GM15510 (cell line): ENCODE results near the gene KRTAP10-6.

Experiments used
- POLR2A ChIP-seq: IDR thresholded peaks from 3 replicates; pipeline ENCODE4 v1.6.1; 2011; ENCODE audit warnings: borderline replicate concordance; ENCODE audit not compliant: insufficient read length; ENCODE audit errors: extremely low read depth

Gene KRTAP10-6

DNA sequence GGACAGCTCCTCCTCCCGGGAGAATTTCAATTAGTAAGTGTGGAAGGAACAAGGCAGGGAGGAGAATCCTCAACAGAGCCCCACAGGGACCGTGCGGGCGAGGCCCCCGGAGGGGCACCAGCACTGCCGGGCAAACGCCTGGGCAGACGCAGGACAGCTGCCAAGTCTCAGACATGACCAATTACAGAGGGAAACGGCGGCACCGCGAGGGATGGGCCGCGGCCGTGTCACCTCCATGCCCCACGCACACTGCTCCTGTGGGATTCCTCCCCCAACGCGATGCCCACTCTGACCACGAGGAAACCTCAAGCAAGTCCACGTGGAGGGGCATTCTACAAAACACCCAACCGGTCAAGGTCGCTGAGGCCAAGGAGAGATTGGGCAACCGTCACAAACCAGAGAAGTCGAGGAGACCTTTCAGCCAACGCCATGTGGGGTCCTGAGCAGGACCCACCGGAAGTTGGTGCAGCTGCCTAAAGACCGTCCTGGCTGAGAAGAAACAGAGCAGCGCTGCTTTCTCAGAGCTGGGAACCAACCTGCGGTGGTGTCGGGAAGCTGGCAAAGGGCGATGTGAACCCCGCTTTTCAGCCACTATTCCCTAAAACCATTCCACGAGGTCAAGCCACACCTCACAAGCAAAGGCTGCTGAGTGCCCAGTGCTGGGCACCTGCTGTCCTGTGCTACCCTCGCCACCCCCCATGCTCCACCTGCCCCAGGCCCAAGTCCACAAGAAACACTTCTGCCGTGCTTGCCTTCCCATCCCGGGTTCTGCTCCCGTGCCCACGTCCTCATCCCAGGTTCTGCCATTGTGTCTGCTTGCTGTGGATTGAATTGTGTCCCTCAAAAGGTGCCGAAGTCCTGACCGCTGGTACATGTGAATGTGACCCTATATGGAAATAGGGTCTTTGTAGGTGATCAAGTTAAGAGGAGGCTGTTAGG, 20.2 kb downstream of the KRTAP10-6 start:
- no peak for TF ChIP-seq POLR2A

- TF ChIP-seq POLR2A = no peak
Observed at GRCh38 chr21:44571296-44571695, 21.0 kb downstream of the KRTAP10-6 start.

DNA sequence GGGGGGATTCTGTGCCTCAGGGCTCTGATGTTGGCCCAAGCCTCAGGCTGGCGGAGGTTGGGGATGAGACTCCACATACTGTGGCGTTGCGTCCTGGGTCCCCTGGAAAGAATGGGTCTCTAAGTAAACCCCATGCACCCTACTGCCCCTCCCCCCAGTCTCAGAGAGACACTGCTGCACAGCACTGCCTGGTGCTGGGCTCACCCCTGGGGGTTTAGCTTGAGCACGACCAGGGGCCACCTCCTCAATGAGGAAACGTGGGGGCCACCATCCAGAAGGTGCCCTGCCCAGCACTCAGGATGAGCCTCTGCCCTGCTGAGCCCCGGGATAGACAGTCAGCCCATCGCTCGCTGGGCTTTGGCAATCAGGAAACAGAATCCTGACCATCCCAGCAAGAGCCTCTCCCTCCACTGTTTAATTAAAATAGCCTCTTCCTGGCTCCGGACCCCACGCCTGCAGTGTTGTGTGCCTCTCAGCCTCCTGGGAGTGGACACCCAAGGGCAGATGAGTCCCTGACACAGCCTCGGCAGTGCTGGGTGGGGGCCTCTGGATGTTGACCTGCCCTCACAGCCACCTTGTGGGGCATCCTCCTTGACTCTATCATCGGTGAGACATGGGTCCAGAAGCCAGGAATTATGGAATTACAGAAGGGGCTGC, 22.3 kb downstream of the KRTAP10-6 start:
- TF ChIP-seq POLR2A = no peak

- no peak for TF ChIP-seq POLR2A
Observed at GRCh38 chr21:44568667-44569556, 23.4 kb downstream of the KRTAP10-6 start.

DNA sequence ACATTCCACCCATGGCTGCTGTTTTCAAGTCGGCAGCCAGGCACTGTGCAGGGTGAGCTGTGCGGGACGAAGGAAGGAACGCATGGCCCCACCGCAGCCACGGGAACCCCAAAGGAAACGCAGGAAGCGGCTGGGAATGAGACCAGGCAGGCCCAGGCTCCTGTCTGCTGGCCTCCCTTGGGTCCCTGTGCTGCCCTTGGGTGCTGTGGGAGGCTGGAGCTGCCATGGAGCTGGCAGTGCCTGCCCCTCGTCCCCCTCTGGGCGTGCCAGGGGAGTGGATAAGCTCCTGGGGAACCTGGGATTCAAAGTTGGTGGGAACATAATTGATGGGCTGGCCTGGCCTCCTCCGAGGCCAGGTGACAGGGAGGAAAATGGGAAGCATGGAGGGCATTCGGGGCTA, 24.0 kb downstream of the KRTAP10-6 start:
- TF ChIP-seq POLR2A = no peak

GRCh38 chr21:44567481-44568171, 24.7 kb downstream of the KRTAP10-6 start:
- TF ChIP-seq POLR2A = no peak

- TF ChIP-seq POLR2A = no peak
Observed at GRCh38 chr21:44566403-44566802, 25.9 kb downstream of the KRTAP10-6 start.

DNA sequence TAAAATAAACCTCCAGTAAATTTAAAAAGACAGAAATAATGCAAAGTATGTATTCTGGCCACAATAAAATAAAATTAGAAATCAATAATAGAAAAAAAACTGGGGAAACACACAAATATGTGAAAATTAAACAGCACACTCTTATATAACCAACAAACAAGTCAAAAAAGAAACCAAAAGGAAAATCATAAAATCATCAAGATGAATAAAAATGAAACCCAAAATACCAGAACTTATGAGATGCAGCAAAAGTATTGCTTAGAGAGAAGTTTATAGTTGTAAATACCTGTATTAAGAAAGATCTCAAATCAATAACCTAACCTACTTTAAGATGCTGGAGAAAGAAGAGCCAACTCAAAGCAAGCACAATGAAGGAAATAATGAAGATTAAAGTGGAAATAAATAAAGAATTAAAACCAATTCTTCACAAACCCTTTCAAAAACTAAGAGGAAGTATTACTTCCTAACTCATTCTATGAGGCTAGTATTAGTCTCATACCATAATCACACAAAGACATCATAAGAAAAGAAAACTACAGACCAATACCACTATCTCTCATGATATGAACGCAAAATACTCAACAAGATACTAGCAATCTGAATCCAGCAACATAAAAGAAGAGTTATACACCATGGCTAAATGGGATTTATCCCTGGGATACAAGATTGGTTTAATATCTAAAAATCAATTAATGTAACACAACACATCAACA, 27.3 kb downstream of the KRTAP10-6 start:
- TF ChIP-seq POLR2A = no peak

GRCh38 chr21:44564099-44564498, 28.2 kb downstream of the KRTAP10-6 start:
- no peak for TF ChIP-seq POLR2A

DNA sequence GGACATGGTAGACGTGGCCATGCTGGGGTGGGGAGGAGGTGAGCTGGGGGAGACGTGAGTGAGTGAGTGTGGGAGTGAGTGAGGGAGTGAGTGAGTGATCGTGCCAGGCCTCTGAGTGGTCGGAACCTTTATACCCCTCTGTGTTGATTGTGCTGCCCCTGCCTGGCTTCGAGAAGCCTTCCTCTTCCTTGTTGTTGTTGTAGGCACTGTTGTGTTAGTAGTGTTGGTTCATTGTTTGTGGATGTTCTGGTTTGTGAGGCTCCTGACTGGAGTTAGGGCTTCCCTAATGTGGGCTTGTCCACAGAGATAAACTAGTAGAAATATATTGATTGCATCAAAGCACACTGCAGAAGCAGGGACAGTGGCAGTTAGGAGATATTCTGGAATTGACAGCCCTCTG, 33.6 kb downstream of the KRTAP10-6 start, which contains the start of gene KRTAP10-3:
Gene KRTAP10-3, minus strand, starts transcription at position 101 of the 400 bp plus-strand sequence. Its CDS starts 80 bp downstream, at position 21.
- no peak for TF ChIP-seq POLR2A

- no peak for TF ChIP-seq POLR2A
Observed at GRCh38 chr21:44557491-44558328, 34.6 kb downstream of the KRTAP10-6 start.

DNA sequence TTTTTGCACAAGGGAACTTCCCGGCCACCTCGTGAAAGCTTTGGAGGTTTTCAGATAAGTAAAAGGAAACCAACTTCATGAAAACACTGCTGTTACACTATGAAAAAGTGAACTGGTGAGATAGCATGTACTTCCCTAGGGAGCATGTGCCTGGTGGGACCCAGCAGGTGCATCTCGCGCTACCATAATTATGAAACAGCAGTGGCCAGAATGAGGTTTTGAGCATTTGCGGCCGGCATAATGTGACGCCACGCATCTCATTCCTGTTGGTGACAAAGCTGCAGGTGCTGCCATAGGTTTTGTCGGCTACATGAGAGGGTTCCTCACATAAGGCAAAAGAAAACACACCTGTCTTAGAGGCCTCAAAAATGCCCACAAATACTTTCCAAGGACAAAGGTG, 35.4 kb downstream of the KRTAP10-6 start:
- TF ChIP-seq POLR2A = no peak
